ENCODE measurements around the gene NSG1.

NSG1 gene, protein sequence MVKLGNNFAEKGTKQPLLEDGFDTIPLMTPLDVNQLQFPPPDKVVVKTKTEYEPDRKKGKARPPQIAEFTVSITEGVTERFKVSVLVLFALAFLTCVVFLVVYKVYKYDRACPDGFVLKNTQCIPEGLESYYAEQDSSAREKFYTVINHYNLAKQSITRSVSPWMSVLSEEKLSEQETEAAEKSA

DNA sequence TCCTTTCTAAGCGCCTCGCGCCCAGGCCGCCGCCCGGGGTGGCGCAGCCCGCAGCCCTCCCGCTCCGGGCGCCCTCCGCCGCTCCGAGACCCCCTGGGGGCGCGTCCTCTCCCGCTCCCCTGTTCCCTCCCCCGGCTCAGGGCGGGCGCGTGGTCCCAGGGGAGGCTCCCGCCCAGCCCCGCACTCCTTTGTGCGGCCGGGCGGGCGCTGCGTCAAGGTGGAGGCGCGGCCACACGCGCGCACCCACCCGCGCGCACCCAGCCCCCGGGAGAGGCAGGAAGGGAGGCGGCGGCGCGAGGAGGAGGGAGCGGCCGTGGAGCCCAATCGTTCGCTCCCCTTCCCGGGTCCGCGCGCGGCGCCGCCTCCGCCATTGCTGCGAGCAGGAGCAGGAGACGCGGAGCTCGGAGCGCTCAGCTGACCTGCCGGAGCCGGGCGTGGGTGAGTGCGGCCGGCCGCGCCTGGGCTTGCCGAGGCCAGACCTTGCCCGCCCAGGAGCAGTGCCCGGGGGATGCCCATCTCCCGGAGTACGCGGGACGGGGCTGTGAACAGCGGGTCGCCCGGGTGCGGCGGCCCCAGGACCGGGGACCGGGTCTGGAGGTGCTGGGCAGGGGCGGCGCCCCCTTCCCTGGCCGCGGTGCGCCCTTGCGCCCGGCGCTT, at the start of gene NSG1:
NSG1 (plus strand) TSS at position 367 of the 657 bp plus-strand sequence. CDS start 528 bp downstream, outside the sequence.
- Histone ChIP-seq H3K27me3 (replicated peaks; ENCODE audit: insufficient read depth, low read length) (peaks cover 48% of the 10 kb centered on the region), H3K4me1 (ENCODE audit: low read length) (no peaks in the 10 kb centered on the region), H2AFZ (ENCODE audit: low read length) (no peak within 1 kb of the TSS), H3K4me3 (ENCODE audit: low read length) (no peak within 1 kb of the TSS), H3K9ac (ENCODE audit: low read length) (no peak within 1 kb of the TSS), H3K9me2 (replicated peaks; ENCODE audit: insufficient read depth, low read length) (no peaks in the 10 kb centered on the region), H3K27ac (ENCODE audit: low read length) (no peak within 1 kb of the TSS), H3K79me2 (ENCODE audit: low read length) (no peaks in the 10 kb centered on the region), H3K4me2 (ENCODE audit: low read depth, low read length) (peak within 1 kb of the TSS; percentile 27; the same call in 1 of the 2 replicates), H3F3A (ENCODE audit: insufficient read depth, low read length) (no peaks in the 10 kb centered on the region), H3K9me3 (replicated peaks; ENCODE audit: insufficient read depth, low read length) (no peaks in the 10 kb centered on the region), H3K36me3 (replicated peaks; ENCODE audit: insufficient read depth, low read length) (no peaks in the 10 kb centered on the region), H4K20me1 (ENCODE audit: insufficient read depth, low read length) (no peaks in the 10 kb centered on the region)
- no peak for DNase-seq
- TF ChIP-seq EZH2 (optimal IDR thresholded peaks at IDR 0.05; ENCODE audit: low read depth, low read length) (no peak), EZH2phosphoT487 (IDR thresholded peaks at IDR 0.05; ENCODE audit: low read length) (no peak)
- TF ChIP-seq, protein P1, sequence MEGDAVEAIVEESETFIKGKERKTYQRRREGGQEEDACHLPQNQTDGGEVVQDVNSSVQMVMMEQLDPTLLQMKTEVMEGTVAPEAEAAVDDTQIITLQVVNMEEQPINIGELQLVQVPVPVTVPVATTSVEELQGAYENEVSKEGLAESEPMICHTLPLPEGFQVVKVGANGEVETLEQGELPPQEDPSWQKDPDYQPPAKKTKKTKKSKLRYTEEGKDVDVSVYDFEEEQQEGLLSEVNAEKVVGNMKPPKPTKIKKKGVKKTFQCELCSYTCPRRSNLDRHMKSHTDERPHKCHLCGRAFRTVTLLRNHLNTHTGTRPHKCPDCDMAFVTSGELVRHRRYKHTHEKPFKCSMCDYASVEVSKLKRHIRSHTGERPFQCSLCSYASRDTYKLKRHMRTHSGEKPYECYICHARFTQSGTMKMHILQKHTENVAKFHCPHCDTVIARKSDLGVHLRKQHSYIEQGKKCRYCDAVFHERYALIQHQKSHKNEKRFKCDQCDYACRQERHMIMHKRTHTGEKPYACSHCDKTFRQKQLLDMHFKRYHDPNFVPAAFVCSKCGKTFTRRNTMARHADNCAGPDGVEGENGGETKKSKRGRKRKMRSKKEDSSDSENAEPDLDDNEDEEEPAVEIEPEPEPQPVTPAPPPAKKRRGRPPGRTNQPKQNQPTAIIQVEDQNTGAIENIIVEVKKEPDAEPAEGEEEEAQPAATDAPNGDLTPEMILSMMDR (IDR thresholded peaks at IDR 0.05; ENCODE audit: low read length) = no peak

DNA sequence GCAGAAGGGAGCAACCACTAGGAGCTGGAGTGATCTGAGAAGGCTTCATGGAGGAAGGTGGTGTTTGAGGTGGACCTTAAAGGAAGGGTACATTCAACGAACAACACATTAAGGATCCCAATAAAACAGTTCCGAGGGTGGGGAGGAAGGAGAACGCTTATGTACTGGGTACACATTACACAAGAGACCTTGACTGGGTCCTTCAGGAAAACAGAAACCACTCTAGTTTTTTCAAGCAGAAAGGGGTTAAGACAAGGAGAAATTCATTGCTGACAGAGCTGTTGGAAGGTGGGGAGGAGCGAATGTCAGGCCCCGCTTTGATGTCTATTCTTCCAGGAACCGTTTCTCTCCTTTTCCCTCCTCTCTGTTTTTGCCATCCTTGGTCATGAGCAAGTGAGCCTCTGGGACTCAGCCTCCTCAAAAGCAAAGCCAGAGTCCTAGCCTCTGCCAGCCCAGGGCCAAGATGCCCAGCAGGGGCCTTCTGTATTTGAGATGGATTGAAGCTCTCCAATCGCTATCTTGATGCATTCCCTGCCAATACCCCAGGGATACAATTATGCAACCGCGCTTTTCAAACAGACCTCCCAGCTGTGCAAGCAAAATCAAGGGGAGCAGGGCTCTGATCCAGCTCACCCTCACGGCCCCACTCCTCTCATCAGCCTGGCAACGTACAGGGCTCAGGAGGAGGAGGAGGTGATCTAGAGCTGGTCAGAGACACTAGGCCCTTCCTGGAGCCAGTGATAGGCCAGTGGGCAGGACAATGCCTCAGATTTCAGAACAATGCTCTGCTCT, 48.5 kb upstream of the NSG1 start:
- Histone ChIP-seq H3F3A (ENCODE audit: insufficient read depth, low read length) (no peaks in the 10 kb centered on the region), H3K9ac (ENCODE audit: low read length) (no peak overlapping the region), H3K4me3 (ENCODE audit: low read length) (no peak overlapping the region), H3K27ac (ENCODE audit: low read length) (no peak overlapping the region), H2AFZ (ENCODE audit: low read length) (no peak overlapping the region), H3K36me3 (replicated peaks; ENCODE audit: insufficient read depth, low read length) (no peaks in the 10 kb centered on the region), H3K79me2 (ENCODE audit: low read length) (no peaks in the 10 kb centered on the region), H3K9me2 (replicated peaks; ENCODE audit: insufficient read depth, low read length) (no peaks in the 10 kb centered on the region), H4K20me1 (ENCODE audit: insufficient read depth, low read length) (no peaks in the 10 kb centered on the region), H3K4me1 (ENCODE audit: low read length) (no peaks in the 10 kb centered on the region), H3K9me3 (replicated peaks; ENCODE audit: insufficient read depth, low read length) (no peaks in the 10 kb centered on the region), H3K27me3 (replicated peaks; ENCODE audit: insufficient read depth, low read length) (no peaks in the 10 kb centered on the region), H3K4me2 (ENCODE audit: low read depth, low read length) (no peak overlapping the region)
- DNase-seq = no peak
- TF ChIP-seq EZH2phosphoT487 (IDR thresholded peaks at IDR 0.05; ENCODE audit: low read length) (no peak), EZH2 (optimal IDR thresholded peaks at IDR 0.05; ENCODE audit: low read depth, low read length) (no peak)
- TF ChIP-seq, protein P1 (IDR thresholded peaks at IDR 0.05; ENCODE audit: low read length) = no peak

DNA sequence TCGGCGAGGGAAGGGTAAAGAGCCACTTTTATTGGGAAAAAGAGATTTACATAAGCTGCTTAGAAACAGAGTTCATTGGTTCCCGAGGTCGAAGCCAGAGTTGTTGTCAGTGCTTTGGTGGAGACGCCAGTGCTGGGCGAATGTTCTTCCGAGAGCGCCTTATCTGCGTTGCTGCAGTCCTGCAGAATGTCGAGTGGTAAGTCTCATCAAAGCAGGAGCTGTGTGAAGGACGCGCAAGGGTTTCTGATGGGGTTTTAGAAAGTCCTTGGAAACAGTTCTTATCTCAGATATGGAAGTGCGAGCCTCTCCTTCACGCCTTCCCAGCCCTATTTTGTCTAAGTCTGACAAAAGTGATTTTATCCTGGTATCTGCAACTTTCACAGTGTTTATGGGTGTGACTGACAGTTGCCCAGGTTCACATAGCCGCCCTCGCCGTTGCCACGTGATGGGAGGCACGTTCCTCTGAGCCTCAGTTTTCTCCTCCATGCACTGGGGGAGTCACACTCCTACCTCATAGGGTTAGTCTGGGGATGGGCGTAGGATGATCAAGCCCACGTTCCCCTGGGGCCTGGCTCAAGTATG, 47.3 kb upstream of the NSG1 start:
- Histone ChIP-seq H3K4me2 (ENCODE audit: low read depth, low read length) (no peak overlapping the region), H3K9ac (ENCODE audit: low read length) (no peak overlapping the region), H3K27me3 (replicated peaks; ENCODE audit: insufficient read depth, low read length) (no peaks in the 10 kb centered on the region), H3F3A (ENCODE audit: insufficient read depth, low read length) (peaks cover 6% of the 10 kb centered on the region), H3K36me3 (replicated peaks; ENCODE audit: insufficient read depth, low read length) (no peaks in the 10 kb centered on the region), H3K9me2 (replicated peaks; ENCODE audit: insufficient read depth, low read length) (no peaks in the 10 kb centered on the region), H3K4me3 (ENCODE audit: low read length) (no peak overlapping the region), H4K20me1 (ENCODE audit: insufficient read depth, low read length) (no peaks in the 10 kb centered on the region), H3K9me3 (replicated peaks; ENCODE audit: insufficient read depth, low read length) (no peaks in the 10 kb centered on the region), H2AFZ (ENCODE audit: low read length) (no peak overlapping the region), H3K79me2 (ENCODE audit: low read length) (no peaks in the 10 kb centered on the region), H3K27ac (ENCODE audit: low read length) (no peak overlapping the region), H3K4me1 (ENCODE audit: low read length) (peaks cover 6% of the 10 kb centered on the region)
- TF ChIP-seq EZH2phosphoT487 (IDR thresholded peaks at IDR 0.05; ENCODE audit: low read length) (no peak), EZH2 (optimal IDR thresholded peaks at IDR 0.05; ENCODE audit: low read depth, low read length) (no peak)
- TF ChIP-seq, protein P1 (IDR thresholded peaks at IDR 0.05; ENCODE audit: low read length) = no peak
- DNase-seq = no peak

All from MM.1S (cell line).